Brain pericyte (primary cell): ENCODE measurements around the gene CTU1.

Experiments
- DNase-seq: peaks from one replicate; pipeline ENCODE4 v3.0.0-alpha.2; 2012; ENCODE audit warnings: low read depth, low spot score

CTU1 gene

GRCh38 chr19:51082611-51083010 is 25.6 kb downstream of the CTU1 start, which contains the start of gene KLK14:
Gene KLK14 (minus strand): TSS chr19:51082887. CDS start chr19:51082614, 273 bp downstream.
- DNase-seq, result no peak

GRCh38 chr19:51081476-51081875 is 26.7 kb downstream of the CTU1 start:
- DNase-seq, result no peak

- DNase-seq, result no peak
Observed at GRCh38 chr19:51079481-51080110, 28.6 kb downstream of the CTU1 start.

DNA sequence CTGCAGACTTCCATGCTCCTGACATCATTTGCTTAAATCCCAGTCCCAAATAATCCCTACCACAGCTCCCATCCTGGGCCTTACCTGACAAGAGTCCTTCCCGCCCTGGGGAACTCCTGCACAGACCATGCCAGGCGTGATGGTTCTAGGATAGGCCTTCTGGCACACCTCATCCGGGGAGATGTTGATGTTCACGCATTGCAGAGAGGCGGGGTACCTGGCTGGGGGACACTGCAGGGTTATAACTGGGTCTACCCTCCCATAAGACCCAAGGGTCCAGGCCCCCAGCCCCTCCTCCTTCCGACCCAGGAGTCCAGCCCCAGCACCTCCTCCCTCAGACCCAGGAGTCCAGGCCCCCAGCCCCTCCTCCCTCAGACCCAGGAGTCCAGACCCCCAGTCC is 29.5 kb downstream of the CTU1 start:
- DNase-seq, result no peak

DNA sequence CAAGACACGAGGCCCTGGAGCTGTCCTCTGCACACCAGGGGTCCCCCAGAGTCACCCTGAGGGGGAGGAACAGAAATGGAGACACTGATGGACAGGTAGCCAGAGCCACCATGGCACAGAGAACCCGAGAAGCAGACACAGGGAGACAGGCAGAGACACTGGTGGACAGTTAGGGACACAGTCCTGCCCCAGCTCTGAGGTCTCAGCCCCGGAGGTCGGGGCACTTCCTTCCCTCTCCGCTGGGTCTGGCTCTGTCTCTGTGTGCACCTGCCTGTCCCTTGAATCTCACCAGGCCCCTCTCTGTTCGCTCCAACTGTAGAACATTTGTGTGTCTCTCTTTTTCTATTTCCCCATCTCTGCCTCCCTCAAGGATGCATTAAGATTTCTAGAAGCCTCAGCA is 30.1 kb downstream of the CTU1 start:
- no peak for DNase-seq

DNA sequence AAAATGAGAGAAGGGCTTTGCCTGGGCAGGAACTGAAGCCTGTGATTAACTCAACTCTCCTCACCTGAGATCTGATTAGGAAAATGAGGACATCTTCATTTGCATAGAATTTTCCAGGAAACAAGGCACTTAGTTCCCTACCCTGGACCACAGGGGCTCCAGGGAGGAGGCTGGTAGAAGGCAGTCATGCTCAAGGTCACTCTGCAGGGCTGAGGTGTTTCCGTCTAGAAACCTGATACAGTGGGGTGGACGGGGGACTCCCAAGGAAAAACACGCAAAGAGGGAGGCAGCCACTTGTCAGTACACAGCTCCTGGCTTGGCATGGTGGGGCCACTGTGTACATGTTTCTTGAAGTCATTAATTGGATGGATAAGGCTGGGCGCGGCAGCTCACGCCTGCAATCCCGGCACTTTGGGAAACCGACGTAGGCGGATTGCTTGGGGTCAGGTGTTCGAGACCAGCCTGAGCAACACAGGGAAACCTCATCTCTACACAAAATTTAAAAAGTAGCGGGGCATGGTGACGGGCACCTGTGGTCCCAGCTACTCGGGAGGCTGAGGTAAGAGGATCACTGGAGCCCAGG is 31.5 kb downstream of the CTU1 start:
- no peak for DNase-seq

DNA sequence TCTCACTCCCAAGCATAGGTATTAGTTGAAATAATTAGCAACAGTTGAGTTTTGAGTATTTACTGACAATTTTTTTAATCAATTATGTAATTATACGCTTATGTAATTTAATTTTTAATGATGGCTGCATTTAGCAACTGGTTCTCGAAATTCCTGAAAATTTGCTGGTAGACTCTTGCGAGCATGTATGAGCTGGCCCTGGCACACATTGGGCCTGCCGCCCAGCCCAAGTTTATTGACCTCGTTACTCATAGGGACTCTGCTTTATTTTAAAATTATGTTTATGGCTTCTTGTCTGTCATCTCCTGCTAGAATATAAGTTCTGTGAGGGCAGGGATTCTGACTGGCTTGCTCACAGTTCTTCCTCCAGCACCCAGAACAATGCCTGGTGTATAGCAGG is 32.2 kb downstream of the CTU1 start:
- DNase-seq, result no peak

GRCh38 chr19:51071095-51071405 is 37.2 kb downstream of the CTU1 start:
- no peak for DNase-seq

- DNase-seq, result no peak
Observed at GRCh38 chr19:51070334-51071094, 37.7 kb downstream of the CTU1 start.

- no peak for DNase-seq
Observed at GRCh38 chr19:51066393-51067186, 41.6 kb downstream of the CTU1 start.

- no peak for DNase-seq
Observed at GRCh38 chr19:51065221-51065960, 42.8 kb downstream of the CTU1 start.

GRCh38 chr19:51064534-51065220 is 43.5 kb downstream of the CTU1 start, which contains the start of gene KLK13:
Gene KLK13 (minus strand): TSS chr19:51065092. CDS start chr19:51065067, 25 bp downstream.
- no peak for DNase-seq

DNA sequence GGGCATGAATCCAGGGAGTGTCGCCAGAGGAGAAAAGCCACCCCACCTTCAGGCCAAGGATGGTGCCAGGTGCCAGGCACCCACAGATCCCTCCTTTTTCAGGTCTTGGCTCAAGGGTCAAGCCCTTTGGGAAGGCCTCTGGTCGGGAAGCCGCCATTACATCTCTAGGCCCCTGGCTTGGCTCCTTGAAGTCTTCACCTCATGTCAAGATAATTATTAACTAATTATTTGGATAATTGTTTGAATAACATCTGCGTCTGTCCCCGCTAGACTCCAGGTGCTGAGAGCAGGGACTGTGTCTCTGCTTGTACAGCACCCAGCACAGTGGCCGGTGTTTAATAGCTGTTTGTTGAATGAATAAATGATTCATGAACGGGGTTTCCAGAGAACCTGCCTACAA is 44.5 kb downstream of the CTU1 start:
- no peak for DNase-seq

DNA sequence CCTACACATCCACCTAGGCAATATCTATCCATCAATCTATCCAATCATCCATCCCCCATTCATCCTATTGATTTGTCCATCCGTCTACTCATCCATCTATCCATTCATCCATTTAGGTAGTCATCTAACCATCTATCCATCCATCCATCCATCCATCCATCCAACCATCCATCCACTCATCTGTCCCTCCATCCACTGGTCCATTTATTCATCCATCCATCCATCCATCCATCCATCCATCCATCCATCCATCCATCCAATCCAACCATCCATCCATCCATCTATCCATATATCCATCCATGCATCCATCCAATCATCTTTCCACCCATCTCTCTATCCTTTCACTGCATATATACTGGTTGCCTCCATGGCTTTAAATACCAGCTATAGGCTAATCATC is 47.2 kb downstream of the CTU1 start:
- DNase-seq, result no peak

- DNase-seq, result no peak
Observed at GRCh38 chr19:51060336-51060735, 47.9 kb downstream of the CTU1 start.

DNA sequence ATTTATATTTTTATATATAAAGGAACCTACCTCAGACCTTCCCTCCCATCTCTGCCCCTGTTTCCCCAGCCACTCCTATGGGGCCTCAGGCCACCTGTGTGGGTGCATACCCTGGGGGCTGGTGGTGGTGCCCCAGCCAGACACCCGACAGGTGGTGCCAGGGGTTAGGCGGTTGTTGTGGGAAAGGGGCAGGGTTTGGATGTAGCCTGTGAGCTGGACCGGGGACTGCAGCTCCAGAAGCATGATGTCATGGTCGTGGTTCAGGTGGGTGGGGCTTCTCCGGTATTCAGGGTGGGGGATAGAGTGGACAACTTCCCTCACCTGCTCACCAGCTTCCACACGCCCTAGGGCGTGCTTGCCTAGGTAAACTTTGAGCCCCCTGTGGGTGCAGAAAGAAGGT is 48.5 kb downstream of the CTU1 start:
- DNase-seq, result no peak

DNA sequence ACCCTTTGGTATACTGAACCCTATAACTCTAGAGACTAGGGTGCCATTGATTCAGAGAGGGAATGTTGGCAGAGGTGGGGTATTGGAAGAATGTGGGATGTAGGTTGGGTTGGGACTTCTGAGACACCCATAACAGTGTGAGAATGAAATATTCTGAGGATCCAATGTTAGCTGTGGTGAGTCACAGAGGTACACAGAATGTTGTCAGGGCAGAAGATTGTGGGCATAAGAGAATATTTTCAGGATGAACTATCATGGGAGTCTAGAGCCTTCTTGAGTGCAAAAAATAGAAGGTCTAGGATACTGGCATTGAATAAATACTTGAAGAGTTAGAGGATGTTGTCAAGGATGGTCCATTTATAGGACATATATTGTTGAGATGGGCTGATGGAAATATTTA is 52.3 kb downstream of the CTU1 start:
- DNase-seq, result no peak
